Uterus (tissue), 4 donors: ENCODE measurements around the gene LRRC75B. TPM values are rescaled to one million over a fixed set of nuclear protein-coding genes. Genes with fewer than 3 reads are reported as not detected.
"Not testable (repeated sequence)": the region's sequence is repeated elsewhere in the genome, so short reads cannot be mapped to it uniquely, and the experiment has no call there.

Source experiments
- DNase-seq, 2 donors: peaks; one replicate each; pipeline ENCODE4 v3.0.0-alpha.2; 2019 to 2020
- H3K27ac ChIP-seq, 2 donors: fragments of 200-600 bp; sonication (generic); 1 replicate in 1 of 2; 2 replicates in 1 of 2; pipeline ENCODE4 v1.5.1; 2016 to 2018
- H3K27me3 ChIP-seq, 2 donors: fragments of 200-600 bp; sonication (generic); one replicate each; pipeline ENCODE4 v1.5.1; 2018 to 2019; ENCODE audit warnings: control low read depth in 1 of 2
- H3K36me3 ChIP-seq, 2 donors: fragments of 200-600 bp; sonication (generic); one replicate each; pipeline ENCODE4 v1.5.1; 2019; ENCODE audit warnings: control low read depth in 1 of 2
- H3K4me1 ChIP-seq, 2 donors: fragments of 200-600 bp; sonication (generic); one replicate each; pipeline ENCODE4 v1.5.1; 2018 to 2019; ENCODE audit warnings: control low read depth in 1 of 2
- H3K4me3 ChIP-seq, 2 donors: fragments of 200-600 bp; sonication (generic); 1 replicate in 1 of 2; 2 replicates in 1 of 2; pipeline ENCODE4 v1.5.1; 2018 to 2019; ENCODE audit warnings: mild to moderate bottlenecking in 1 of 2
- H3K9me3 ChIP-seq, 2 donors: fragments of 200-600 bp; sonication (generic); one replicate each; pipeline ENCODE4 v1.5.1; 2019; ENCODE audit warnings: control low read depth in 1 of 2
- POLR2A ChIP-seq, 2 donors: fragments of 450-650 bp; IDR thresholded peaks; one replicate each; pipeline ENCODE4 v1.6.1; 2016; ENCODE audit warnings: antibody characterized with exemption in 2 of 2, mild to moderate bottlenecking in 1 of 2, moderate library complexity in 1 of 2
- intact Hi-C: fragments of 100-400 bp; cut with DNase I; formaldehyde crosslinking; loops from one replicate; pipeline ENCODE4 v1.15.1; 2023; ENCODE audit warnings: low total_unique reads
- total RNA-seq, 4 donors: library from RNA; depleted of rRNA in 3 of 4; stranded (reverse); fragments of >200 nt in 3 of 4; gene quantifications; one replicate each; pipeline versions ENCODE4 v1.1.0 to v1.2.4, GENCODE V29; 2014 to 2023
- TF ChIP-seq, protein P1 (sequence below), 4 experiments: fragments of 200-600 bp in 2 of 4; fragments of 450-650 bp in 2 of 4; sonication (generic) in 2 of 4; IDR thresholded peaks; one replicate each; pipeline ENCODE4 v1.5.1; 2016 to 2019; ENCODE audit warnings: antibody characterized with exemption in 4 of 4, mild to moderate bottlenecking in 2 of 4, moderate library complexity in 1 of 4
- donor health status: DM: yes; HTN: yes; CAD: no.

The LRRC75B gene
- total RNA-seq, 4 donors from 2014 or later, result 0.88 to 16.2 (median 8.2) TPM

DNA sequence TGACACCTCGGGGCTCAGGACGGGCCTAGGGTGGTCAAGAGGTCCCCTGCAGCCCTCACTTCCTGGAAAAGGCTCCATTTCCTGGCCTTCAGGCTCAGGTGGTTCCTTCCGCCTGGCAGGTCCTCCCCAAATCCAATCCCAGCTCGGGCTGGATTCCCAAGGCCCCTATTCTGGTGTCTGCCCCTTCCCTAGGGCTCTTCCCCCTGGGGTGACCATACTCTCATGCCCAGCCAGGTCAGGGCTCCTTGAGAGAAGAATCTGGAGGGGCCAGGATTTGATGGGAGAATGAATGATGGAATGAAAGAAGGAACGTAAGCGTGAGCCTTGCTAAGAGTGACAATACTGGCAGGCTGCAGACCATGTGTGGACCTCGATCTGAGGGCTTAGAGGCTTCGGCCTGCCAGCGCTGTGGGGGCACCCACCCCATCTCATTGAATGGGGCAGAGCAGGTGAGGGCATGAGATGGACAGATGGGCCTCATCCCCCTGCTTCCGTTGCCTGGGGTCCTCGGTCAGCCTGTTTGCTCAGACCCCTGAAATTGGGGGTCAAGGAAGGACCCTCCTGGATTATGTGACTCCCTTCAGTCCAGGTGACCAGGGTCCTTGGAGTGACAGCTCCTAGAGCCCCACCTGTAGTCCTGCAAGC is 9.4 kb upstream of the LRRC75B start:
- intact Hi-C loops, H3K4me3 ChIP-seq, H3K9me3 ChIP-seq, DNase-seq, H3K27ac ChIP-seq, H3K27me3 ChIP-seq, H3K36me3 ChIP-seq, H3K4me1 ChIP-seq: not testable (repeated sequence)

DNA sequence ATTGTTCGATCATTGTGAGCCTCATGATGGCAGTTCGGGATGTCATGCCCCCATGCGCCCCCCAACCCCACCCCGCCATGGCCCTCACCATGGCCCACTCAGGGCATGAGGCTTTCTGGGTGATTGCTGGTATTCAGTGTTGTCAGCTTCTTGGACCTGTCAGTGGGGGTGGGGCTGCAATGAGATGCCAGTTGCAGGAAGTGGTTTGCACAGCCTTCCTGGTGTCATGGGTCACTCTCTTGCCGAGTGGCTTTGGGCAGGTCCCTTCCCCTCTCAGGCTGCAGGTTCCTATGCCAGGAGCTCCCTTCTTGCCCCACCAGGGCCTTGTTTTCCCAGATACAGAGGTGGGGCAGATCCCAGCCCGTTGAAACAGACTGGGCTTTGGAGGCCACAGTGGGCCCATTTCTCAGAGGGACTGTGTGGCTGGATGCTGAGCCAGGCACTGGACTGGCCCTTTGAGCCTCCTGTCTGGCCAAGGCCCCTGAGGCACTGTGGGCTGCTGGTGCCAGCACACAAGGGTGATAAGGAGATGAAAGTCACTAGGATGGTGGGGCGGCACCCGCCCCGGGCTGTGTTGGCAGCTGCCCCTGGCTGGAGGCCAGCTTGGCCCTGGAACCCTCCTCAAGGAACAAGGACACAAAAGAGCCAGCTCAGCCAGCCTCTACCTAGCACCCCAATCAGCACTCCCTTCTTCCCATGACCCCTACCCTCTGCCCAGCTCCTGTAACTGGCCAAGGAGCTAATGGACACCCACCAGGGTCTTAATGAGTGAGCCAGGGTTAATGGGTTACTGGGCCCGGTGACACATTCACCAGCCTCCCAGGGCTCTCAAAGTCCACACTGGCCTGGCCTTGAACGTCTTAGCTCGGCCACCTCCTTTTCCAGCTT is 8.6 kb upstream of the LRRC75B start:
- Histone ChIP-seq H3K36me3 (no peaks in the 10 kb centered on the region), H3K27ac (no peak overlapping the region), H3K4me3 (no peak overlapping the region), H3K4me1 (no peaks in the 10 kb centered on the region), H3K27me3 (no peaks in the 10 kb centered on the region), H3K9me3 (no peaks in the 10 kb centered on the region)
- TF ChIP-seq POLR2A (IDR thresholded peaks at IDR 0.05), result no peak
- TF ChIP-seq, protein P1, sequence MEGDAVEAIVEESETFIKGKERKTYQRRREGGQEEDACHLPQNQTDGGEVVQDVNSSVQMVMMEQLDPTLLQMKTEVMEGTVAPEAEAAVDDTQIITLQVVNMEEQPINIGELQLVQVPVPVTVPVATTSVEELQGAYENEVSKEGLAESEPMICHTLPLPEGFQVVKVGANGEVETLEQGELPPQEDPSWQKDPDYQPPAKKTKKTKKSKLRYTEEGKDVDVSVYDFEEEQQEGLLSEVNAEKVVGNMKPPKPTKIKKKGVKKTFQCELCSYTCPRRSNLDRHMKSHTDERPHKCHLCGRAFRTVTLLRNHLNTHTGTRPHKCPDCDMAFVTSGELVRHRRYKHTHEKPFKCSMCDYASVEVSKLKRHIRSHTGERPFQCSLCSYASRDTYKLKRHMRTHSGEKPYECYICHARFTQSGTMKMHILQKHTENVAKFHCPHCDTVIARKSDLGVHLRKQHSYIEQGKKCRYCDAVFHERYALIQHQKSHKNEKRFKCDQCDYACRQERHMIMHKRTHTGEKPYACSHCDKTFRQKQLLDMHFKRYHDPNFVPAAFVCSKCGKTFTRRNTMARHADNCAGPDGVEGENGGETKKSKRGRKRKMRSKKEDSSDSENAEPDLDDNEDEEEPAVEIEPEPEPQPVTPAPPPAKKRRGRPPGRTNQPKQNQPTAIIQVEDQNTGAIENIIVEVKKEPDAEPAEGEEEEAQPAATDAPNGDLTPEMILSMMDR (IDR thresholded peaks at IDR 0.05), result no peak
- intact Hi-C loops, result no loop called here
- DNase-seq, result no peak

DNA sequence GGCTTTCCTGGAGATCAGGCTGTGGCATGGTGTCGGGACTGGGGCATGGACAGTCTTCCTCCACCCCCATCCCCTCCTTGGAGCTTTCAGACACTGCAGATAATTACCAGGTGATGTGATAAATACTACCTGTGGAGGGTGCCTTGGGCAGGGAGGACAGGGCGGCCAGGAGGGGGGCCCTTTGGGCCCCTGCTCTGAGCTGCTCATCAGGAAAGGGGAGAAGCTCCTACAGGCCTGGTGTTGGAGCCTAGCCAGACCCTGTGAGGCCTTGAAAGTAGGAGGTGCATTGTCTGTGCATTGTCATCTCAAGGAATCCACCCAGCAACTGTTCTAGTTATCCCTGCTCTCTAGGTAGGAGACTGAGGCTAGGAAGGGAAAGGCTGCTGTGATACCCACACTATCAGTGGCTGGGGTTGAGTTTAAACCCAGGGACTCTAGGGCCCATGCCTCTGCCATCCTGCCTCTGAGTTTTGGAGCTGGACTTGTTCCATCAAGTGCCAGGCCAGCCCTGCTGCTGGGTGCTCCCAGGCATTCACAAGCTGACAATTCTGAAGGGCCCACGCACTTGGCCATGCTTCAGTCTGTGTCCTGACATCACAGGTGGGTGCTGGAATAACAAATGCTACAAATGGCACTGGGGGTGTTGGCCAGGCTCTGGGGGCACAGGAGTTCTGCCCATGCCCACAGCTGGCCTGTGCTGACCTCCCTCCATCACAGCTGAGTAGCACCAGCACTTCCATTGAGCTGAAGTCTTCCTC is 7.3 kb upstream of the LRRC75B start:
- intact Hi-C loops, H3K27me3 ChIP-seq, H3K27ac ChIP-seq, DNase-seq, H3K4me1 ChIP-seq, H3K36me3 ChIP-seq, H3K9me3 ChIP-seq, H3K4me3 ChIP-seq: not testable (repeated sequence)

DNA sequence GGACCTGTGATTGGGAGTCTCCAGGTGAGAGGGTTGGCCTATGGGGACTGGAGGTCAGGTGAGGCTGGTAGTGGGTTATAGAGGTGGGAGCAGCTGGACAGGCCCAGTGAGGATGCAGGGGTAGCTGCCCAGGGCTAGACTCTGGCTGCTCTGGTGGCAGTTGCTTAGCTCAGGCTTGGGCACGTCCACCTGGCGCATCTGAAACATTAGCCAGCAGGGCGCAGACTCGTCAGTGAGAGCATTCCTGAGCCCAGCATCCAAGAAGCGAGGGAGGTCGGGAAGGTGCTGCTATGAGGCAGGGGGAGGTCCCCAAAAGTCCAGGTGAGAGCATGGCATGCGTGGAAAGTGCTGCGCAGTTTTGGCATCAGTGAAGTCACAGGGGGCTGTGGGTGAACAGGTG is 6.6 kb upstream of the LRRC75B start:
- Histone ChIP-seq H3K27me3 (no peaks in the 10 kb centered on the region), H3K4me1 (no peaks in the 10 kb centered on the region), H3K36me3 (no peaks in the 10 kb centered on the region), H3K4me3 (no peak overlapping the region), H3K27ac (no peak overlapping the region), H3K9me3 (no peaks in the 10 kb centered on the region)
- intact Hi-C loops, result no loop called here
- TF ChIP-seq POLR2A (IDR thresholded peaks at IDR 0.05), result no peak
- TF ChIP-seq, protein P1 (IDR thresholded peaks at IDR 0.05), result no peak
- DNase-seq, result no peak

DNA sequence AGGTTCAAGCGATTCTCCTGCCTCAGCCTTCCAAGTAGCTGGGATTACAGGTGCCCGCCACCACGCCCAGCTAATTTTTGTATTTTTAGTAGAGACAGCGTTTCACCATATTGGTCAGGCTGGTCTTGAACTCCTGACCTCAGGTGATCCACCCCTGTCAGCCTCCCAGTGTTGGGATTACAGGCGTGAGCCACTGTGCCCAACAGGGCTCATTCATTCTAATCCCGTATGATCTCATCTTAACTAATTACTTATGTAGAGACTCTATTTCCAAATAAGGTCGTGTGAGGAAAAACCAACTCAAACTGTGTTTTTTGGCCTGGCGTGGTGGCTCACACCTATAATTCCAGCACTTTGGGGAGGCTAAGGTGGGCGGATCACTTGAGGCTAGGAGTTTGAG is 4.2 kb upstream of the LRRC75B start:
- H3K4me3 ChIP-seq, H3K27ac ChIP-seq, H3K9me3 ChIP-seq, H3K4me1 ChIP-seq, DNase-seq, H3K27me3 ChIP-seq, intact Hi-C loops, H3K36me3 ChIP-seq: not testable (repeated sequence)

DNA sequence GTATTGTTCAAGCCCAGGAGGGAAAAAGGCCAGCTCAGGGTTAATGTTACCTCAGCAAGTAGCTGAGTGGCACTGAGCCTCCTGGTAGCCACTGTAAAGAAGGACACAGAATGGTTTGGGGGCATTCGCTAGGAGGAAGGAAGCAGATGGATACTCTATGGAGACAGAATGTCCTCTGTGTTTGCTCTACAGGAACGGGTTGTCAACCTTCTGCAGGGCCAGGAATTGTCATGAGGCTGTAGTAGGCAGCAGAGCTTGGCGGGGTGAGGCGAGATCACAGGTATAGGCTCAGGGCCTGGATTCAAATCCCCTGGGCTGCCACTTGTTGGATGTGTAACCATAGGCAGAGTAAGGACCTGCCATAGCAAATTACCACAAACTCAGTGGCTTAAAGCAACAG is 3.0 kb upstream of the LRRC75B start:
- Histone ChIP-seq H3K9me3 (no peaks in the 10 kb centered on the region), H3K27me3 (no peaks in the 10 kb centered on the region), H3K4me3 (no peak overlapping the region), H3K36me3 (no peaks in the 10 kb centered on the region), H3K27ac (no peak overlapping the region), H3K4me1 (no peaks in the 10 kb centered on the region)
- TF ChIP-seq POLR2A (IDR thresholded peaks at IDR 0.05), result no peak
- TF ChIP-seq, protein P1 (IDR thresholded peaks at IDR 0.05), result no peak
- intact Hi-C loops, result no loop called here
- DNase-seq, result no peak
